ENCODE data around the gene OTOGL. TPM values are rescaled to one million over a fixed set of nuclear protein-coding genes. Genes with fewer than 3 reads are reported as not detected.

Gene OTOGL
- total and polyA plus RNA-seq, 7 donors = 0.03 to 0.30 (median 0.07) TPM; not detected in 2

GRCh38 chr12:80196419-80196818 lies 97.1 kb downstream of the OTOGL start:
- no peak overlapping the region for H3K27ac ChIP-seq
- intact Hi-C loops (cut with DNase I) = no loop called here
- H3K4me1 ChIP-seq = peaks cover 5% of the 10 kb centered on the region
- H3K36me3 ChIP-seq (ENCODE audit: insufficient read depth in 1 of 2, low read depth in 1 of 2) = no peaks in the 10 kb centered on the region
- no peaks in the 10 kb centered on the region for H3K27me3 ChIP-seq (ENCODE audit: insufficient read depth in 3 of 3, low read length in 2 of 3)
- ATAC-seq (no peak), DNase-seq (no peak)
- no peak for TF ChIP-seq CTCF (IDR thresholded peaks at IDR 0.05)
- 79 to 84% (median 82%) methylated on average over 2 of the region's 2 CpGs for WGBS, 3 donors
- no peaks in the 10 kb centered on the region for H3K9me3 ChIP-seq
- no peak overlapping the region for H3K4me3 ChIP-seq

GRCh38 chr12:80198782-80199337 lies 99.5 kb downstream of the OTOGL start:
- no peak overlapping the region for H3K4me3 ChIP-seq

GRCh38 chr12:80199931-80200330 lies 100.6 kb downstream of the OTOGL start:
- H3K27me3 ChIP-seq (ENCODE audit: insufficient read depth in 3 of 3, low read length in 2 of 3) = no peaks in the 10 kb centered on the region
- H3K36me3 ChIP-seq (ENCODE audit: insufficient read depth in 1 of 2, low read depth in 1 of 2) = no peaks in the 10 kb centered on the region

More at GRCh38 chr12:80198782-80199337, 99.5 kb downstream of the OTOGL start:
- DNase-seq (no peak), ATAC-seq (no peak)
- Histone ChIP-seq H3K9me3 (no peaks in the 10 kb centered on the region), H3K4me1 (peaks cover 4% of the 10 kb centered on the region), H3K27ac (no peak overlapping the region), H3K27me3 (ENCODE audit: insufficient read depth in 3 of 3, low read length in 2 of 3) (no peaks in the 10 kb centered on the region), H3K36me3 (ENCODE audit: insufficient read depth in 1 of 2, low read depth in 1 of 2) (no peaks in the 10 kb centered on the region)
- intact Hi-C loops (cut with DNase I) = no loop called here
- TF ChIP-seq CTCF (IDR thresholded peaks at IDR 0.05) = no peak
- 97 to 100% (median 100%) methylated on average over 1 of the region's 1 CpG for WGBS, 3 donors

GRCh38 chr12:80200414-80200813 lies 101.1 kb downstream of the OTOGL start:
- no peak for ATAC-seq
- no peak overlapping the region for H3K27ac ChIP-seq
- no peak for DNase-seq
- no peak overlapping the region for H3K4me3 ChIP-seq
- no peaks in the 10 kb centered on the region for H3K27me3 ChIP-seq (ENCODE audit: insufficient read depth in 3 of 3, low read length in 2 of 3)
- no peaks in the 10 kb centered on the region for H3K36me3 ChIP-seq (ENCODE audit: insufficient read depth in 1 of 2, low read depth in 1 of 2)
- H3K4me1 ChIP-seq = no peaks in the 10 kb centered on the region
- no peaks in the 10 kb centered on the region for H3K9me3 ChIP-seq
- 79 to 86% (median 79%) methylated on average over 1 of the region's 1 CpG for WGBS, 3 donors
- TF ChIP-seq CTCF (IDR thresholded peaks at IDR 0.05) = no peak
- intact Hi-C loops (cut with DNase I) = no loop called here

More at GRCh38 chr12:80199931-80200330, 100.6 kb downstream of the OTOGL start:
- Histone ChIP-seq H3K4me3 (no peak overlapping the region), H3K9me3 (no peaks in the 10 kb centered on the region), H3K27ac (no peak overlapping the region), H3K4me1 (no peaks in the 10 kb centered on the region)
- DNase-seq (no peak), ATAC-seq (no peak)
- no peak for TF ChIP-seq CTCF (IDR thresholded peaks at IDR 0.05)
- intact Hi-C loops (cut with DNase I) = no loop called here

GRCh38 chr12:80201908-80202307 lies 102.6 kb downstream of the OTOGL start:
- TF ChIP-seq CTCF (IDR thresholded peaks at IDR 0.05) = no peak
- 92 to 95% (median 93%) methylated on average over 2 of the region's 2 CpGs for WGBS, 3 donors
- Histone ChIP-seq H3K27me3 (ENCODE audit: insufficient read depth in 3 of 3, low read length in 2 of 3) (no peaks in the 10 kb centered on the region), H3K36me3 (ENCODE audit: insufficient read depth in 1 of 2, low read depth in 1 of 2) (no peaks in the 10 kb centered on the region), H3K27ac (no peak overlapping the region), H3K4me3 (no peak overlapping the region), H3K9me3 (no peaks in the 10 kb centered on the region), H3K4me1 (no peaks in the 10 kb centered on the region)
- DNase-seq = no peak
- no peak for ATAC-seq
- intact Hi-C loops (cut with DNase I) = no loop called here

Data from psoas muscle (tissue), 8 donors.